K562 (cell line): ENCODE data around the gene CCNK. TPM values are rescaled to one million over a fixed set of nuclear protein-coding genes. Genes with fewer than 3 reads are reported as not detected.

ENCODE experiments used
- ATF1 ChIP-seq, 2 experiments: fragments of 450-650 bp in 1 of 2; IDR thresholded peaks; 2 replicates each; pipeline ENCODE4 v1.6.1; 2016; ENCODE audit warnings: missing compliant biosample characterization in 1 of 2, missing genetic modification characterization in 1 of 2
- C11orf30 ChIP-seq: fragments of 450-650 bp; IDR thresholded peaks from 2 replicates; pipeline ENCODE4 v1.6.1; 2016; ENCODE audit warnings: low read depth, mild to moderate bottlenecking
- CSDE1 ChIP-seq, 2 experiments: fragments of 450-650 bp; IDR thresholded peaks; 2 replicates each; pipeline ENCODE4 v1.6.1; 2016; ENCODE audit warnings: mild to moderate bottlenecking in 1 of 2
- HMBOX1 ChIP-seq: sonication (generic); IDR thresholded peaks from 2 replicates; pipeline ENCODE4 v1.6.1; 2016
- KAT7 ChIP-seq: sonication (generic); formaldehyde crosslinking; IDR thresholded peaks from 2 replicates; pipeline ENCODE4 v1.8.0; 2022; ENCODE audit warnings: missing genetic modification reagents, mild to moderate bottlenecking, borderline replicate concordance
- MYBL2 ChIP-seq, 2 experiments: fragments of 450-650 bp in 1 of 2; sonication (generic) in 1 of 2; formaldehyde crosslinking in 1 of 2; IDR thresholded peaks; 2 replicates each; pipeline versions ENCODE4 v1.6.1 to v1.8.1; 2017 to 2022; ENCODE audit warnings: borderline replicate concordance in 1 of 2, inconsistent platforms in 1 of 2, low read depth in 1 of 2, mild to moderate bottlenecking in 1 of 2, missing genetic modification reagents in 1 of 2, moderate library complexity in 1 of 2
- NR2F6 ChIP-seq: fragments of 450-650 bp; formaldehyde crosslinking; IDR thresholded peaks from 2 replicates; pipeline ENCODE4 v1.4.0; 2020; ENCODE audit warnings: mild to moderate bottlenecking
- STAG1 ChIP-seq: sonication (generic); formaldehyde crosslinking; IDR thresholded peaks from 2 replicates; pipeline ENCODE4 v1.5.0; 2020; ENCODE audit warnings: missing genetic modification reagents, borderline replicate concordance
- TCF15 ChIP-seq: fragments of 250-450 bp; sonication (Bioruptor Pico); IDR thresholded peaks from 2 replicates; pipeline ENCODE4 v1.8.0; 2022; ENCODE audit warnings: moderate library complexity, mild to moderate bottlenecking, inconsistent platforms
- USF2 ChIP-seq: sonication (generic); formaldehyde crosslinking; IDR thresholded peaks from 2 replicates; pipeline ENCODE4 v1.5.0; 2020; ENCODE audit warnings: missing genetic modification reagents
- polyA plus RNA-seq, 8 experiments: library from polyadenylated mRNA; depleted of rRNA in 4 of 8; stranded (reverse) in 5 of 8; unstranded in 3 of 8; fragments of >200 nt; fragmentation: Nextera tagmentation in 2 of 8; fragmentation: Illumina TruSeq in 1 of 8; extraction: Ambion mirVana in 2 of 8; extraction: Trizol in 1 of 8; gene quantifications; 2 replicates each; pipeline versions ENCODE4 v1.2.1 to v1.2.3, GENCODE V29; 2011 to 2014; ENCODE audit warnings: inconsistent platforms in 1 of 8, missing spikeins in 1 of 8
- total RNA-seq, 7 experiments: library from RNA; depleted of rRNA in 6 of 7; stranded (reverse); fragments of >200 nt in 6 of 7; fragmentation: Illumina TruSeq in 2 of 7; extraction: Trizol in 2 of 7; gene quantifications; 2 replicates each; pipeline versions ENCODE4 v1.2.1 to v1.2.3, GENCODE V29; 2011 to 2021; ENCODE audit warnings: low replicate concordance in 1 of 7

CCNK gene
- total and polyA plus RNA-seq, 9 of the 15 experiments (the other 6 are each of a cell fraction or from before 2014, with no cell fraction given), result 5.8 to 84.2 (median 16.4) TPM

- TF ChIP-seq ATF1 (CRISPR knock-in tag; IDR thresholded peaks at IDR 0.05), result no peak
- TF ChIP-seq ATF1 (tag; IDR thresholded peaks at IDR 0.05), result no peak
- TF ChIP-seq KAT7 (CRISPR knock-in tag), result no peak
- no peak for TF ChIP-seq CSDE1 (IDR thresholded peaks at IDR 0.05)
- TF ChIP-seq MYBL2 (IDR thresholded peaks at IDR 0.05; ENCODE audit: low read depth), result no peak
- TF ChIP-seq MYBL2 (CRISPR knock-in tag; IDR thresholded peaks at IDR 0.05; ENCODE audit: borderline replicate concordance), result no peak
- TF ChIP-seq HMBOX1, result no peak
- no peak for TF ChIP-seq STAG1 (CRISPR knock-in tag)
- no peak for TF ChIP-seq C11orf30
- no peak for TF ChIP-seq USF2 (CRISPR knock-in tag)
- TF ChIP-seq TCF15 (CRISPR knock-in tag), result no peak
- TF ChIP-seq NR2F6, result no peak
Measured at GRCh38 chr14:99497894-99498293, 16.7 kb downstream of the CCNK start (continued).
